K562 (cell line): ENCODE measurements around the gene SLC38A1.

Source experiments
- ETV6 ChIP-seq, 3 experiments: fragments of 150-350 bp in 1 of 3; sonication (generic) in 1 of 3; formaldehyde crosslinking in 1 of 3; IDR thresholded peaks; 2 replicates each; pipeline versions ENCODE4 v1.6.1 to v1.8.0; 2014 to 2022; ENCODE audit warnings: borderline replicate concordance in 2 of 3, low read depth in 2 of 3, antibody characterized with exemption in 1 of 3, low read length in 1 of 3, mild to moderate bottlenecking in 1 of 3, missing genetic modification reagents in 1 of 3
- TCF7L2 ChIP-seq: fragments of 150-350 bp; IDR thresholded peaks from 2 replicates; pipeline ENCODE4 v1.6.1; 2016; ENCODE audit warnings: low read depth, mild to moderate bottlenecking, low read length, moderate library complexity
- TF ChIP-seq, protein P1 (sequence below): sonication (generic); formaldehyde crosslinking; IDR thresholded peaks from 2 replicates; pipeline ENCODE4 v1.8.0; 2022; ENCODE audit warnings: mild to moderate bottlenecking, missing genetic modification reagents

DNA sequence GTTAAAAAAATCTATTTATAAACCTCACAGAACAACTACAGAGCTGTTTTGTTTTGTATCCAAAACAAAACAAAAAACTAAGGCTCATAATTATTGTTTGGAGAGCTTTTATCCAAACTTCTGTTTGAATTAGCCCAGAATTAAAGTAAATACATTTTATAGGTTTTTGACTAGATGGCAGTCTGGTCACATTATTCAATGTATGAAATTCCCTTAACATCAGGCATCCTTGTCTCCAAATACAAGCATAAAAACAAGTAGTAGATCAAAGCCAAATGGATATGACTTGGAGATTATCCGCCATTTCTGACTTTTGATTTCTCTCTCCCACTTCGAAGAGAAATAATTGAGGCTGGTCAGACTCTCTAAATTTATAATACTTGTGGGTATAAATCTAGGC, 63.5 kb downstream of the SLC38A1 start:
- no peak for TF ChIP-seq ETV6 (IDR thresholded peaks at IDR 0.05; ENCODE audit: borderline replicate concordance in 1 of 2, low read depth in 2 of 2, low read length in 1 of 2)
- no peak for TF ChIP-seq ETV6 (CRISPR knock-in tag; IDR thresholded peaks at IDR 0.05; ENCODE audit: borderline replicate concordance)
- TF ChIP-seq, protein P1, sequence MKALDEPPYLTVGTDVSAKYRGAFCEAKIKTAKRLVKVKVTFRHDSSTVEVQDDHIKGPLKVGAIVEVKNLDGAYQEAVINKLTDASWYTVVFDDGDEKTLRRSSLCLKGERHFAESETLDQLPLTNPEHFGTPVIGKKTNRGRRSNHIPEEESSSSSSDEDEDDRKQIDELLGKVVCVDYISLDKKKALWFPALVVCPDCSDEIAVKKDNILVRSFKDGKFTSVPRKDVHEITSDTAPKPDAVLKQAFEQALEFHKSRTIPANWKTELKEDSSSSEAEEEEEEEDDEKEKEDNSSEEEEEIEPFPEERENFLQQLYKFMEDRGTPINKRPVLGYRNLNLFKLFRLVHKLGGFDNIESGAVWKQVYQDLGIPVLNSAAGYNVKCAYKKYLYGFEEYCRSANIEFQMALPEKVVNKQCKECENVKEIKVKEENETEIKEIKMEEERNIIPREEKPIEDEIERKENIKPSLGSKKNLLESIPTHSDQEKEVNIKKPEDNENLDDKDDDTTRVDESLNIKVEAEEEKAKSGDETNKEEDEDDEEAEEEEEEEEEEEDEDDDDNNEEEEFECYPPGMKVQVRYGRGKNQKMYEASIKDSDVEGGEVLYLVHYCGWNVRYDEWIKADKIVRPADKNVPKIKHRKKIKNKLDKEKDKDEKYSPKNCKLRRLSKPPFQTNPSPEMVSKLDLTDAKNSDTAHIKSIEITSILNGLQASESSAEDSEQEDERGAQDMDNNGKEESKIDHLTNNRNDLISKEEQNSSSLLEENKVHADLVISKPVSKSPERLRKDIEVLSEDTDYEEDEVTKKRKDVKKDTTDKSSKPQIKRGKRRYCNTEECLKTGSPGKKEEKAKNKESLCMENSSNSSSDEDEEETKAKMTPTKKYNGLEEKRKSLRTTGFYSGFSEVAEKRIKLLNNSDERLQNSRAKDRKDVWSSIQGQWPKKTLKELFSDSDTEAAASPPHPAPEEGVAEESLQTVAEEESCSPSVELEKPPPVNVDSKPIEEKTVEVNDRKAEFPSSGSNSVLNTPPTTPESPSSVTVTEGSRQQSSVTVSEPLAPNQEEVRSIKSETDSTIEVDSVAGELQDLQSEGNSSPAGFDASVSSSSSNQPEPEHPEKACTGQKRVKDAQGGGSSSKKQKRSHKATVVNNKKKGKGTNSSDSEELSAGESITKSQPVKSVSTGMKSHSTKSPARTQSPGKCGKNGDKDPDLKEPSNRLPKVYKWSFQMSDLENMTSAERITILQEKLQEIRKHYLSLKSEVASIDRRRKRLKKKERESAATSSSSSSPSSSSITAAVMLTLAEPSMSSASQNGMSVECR, result no peak
- TF ChIP-seq TCF7L2, result no peak
